ENCODE measurements around the gene CYP11A1.

The CYP11A1 gene

GRCh38 chr15:74318376-74319137 lies 48.9 kb downstream of the CYP11A1 start:
- TF ChIP-seq CTCF (IDR thresholded peaks at IDR 0.05), result no peak

GRCh38 chr15:74317820-74318375 lies 49.5 kb downstream of the CYP11A1 start:
- TF ChIP-seq CTCF (IDR thresholded peaks at IDR 0.05), result no peak

- no peak for TF ChIP-seq CTCF (IDR thresholded peaks at IDR 0.05)
These were observed 51.3 kb downstream of the CYP11A1 start for GRCh38 chr15:74316141-74316540.

GRCh38 chr15:74315626-74316025 lies 51.8 kb downstream of the CYP11A1 start:
- no peak for TF ChIP-seq CTCF (IDR thresholded peaks at IDR 0.05)

- TF ChIP-seq CTCF (IDR thresholded peaks at IDR 0.05), result no peak
These were observed 52.5 kb downstream of the CYP11A1 start for GRCh38 chr15:74314795-74315438.

GRCh38 chr15:74313889-74314288 lies 53.6 kb downstream of the CYP11A1 start:
- no peak for TF ChIP-seq CTCF (IDR thresholded peaks at IDR 0.05)

GRCh38 chr15:74312445-74313007 lies 54.9 kb downstream of the CYP11A1 start:
- TF ChIP-seq CTCF (IDR thresholded peaks at IDR 0.05), result no peak
